Right ventricle myocardium inferior (tissue), 1 donor: ENCODE results near the gene GRIA3. TPM values are rescaled to one million over a fixed set of nuclear protein-coding genes. Genes with fewer than 3 reads are reported as not detected.
A peak's percentile ranks its signal among the peaks of the same experiment; 100 is the strongest.

Source experiments
- ATAC-seq: fragments of 200-7000 bp; cut with Tn5 transposase; one replicate; pipeline ENCODE4 v1.9.1; 2020; ENCODE audit warnings: mild to moderate bottlenecking, moderate library complexity
- DNase-seq: peaks from one replicate; pipeline ENCODE4 v3.0.0; 2021; ENCODE audit errors: missing footprints
- intact Hi-C: fragments of 100-400 bp; cut with DNase I; formaldehyde crosslinking; loops from one replicate; pipeline ENCODE4 v1.11.0; 2022
- total RNA-seq: library from RNA; stranded (reverse); fragmentation: NEBNext Ultra II Directional; extraction: Animal tissue kit (Norgen Biotek cat#: 25700); gene quantifications from one replicate; pipeline ENCODE4 v1.2.1, GENCODE V29; 2021
- donor health status: DM: no; HTN: yes; CAD: no; lungs with severe emphysema.

GRIA3 gene
- total RNA-seq, 1 donor from 2014 or later: 0.73 TPM

DNA sequence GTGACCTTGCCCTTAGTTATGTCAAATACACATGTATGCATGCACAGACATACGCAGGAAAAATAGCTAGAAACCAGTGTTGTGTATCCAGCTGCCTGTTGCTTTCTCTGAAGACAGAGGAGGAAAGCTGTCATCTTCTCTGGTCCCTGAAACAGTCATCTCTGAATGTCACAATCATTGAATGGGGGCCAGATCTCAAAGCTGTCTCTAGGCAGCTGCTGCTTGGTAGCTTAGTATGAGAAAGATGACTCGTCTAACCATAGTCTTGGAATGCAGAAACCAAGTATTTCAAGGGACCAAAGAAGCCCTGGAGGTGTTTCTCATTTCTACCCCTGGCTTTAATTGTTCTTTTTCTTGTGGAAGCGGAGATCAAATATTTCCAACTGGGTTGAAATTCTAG is 4.0 kb downstream of the GRIA3 start:
- intact Hi-C loops: no loop called here
- ATAC-seq (no peak), DNase-seq (no peak)

DNA sequence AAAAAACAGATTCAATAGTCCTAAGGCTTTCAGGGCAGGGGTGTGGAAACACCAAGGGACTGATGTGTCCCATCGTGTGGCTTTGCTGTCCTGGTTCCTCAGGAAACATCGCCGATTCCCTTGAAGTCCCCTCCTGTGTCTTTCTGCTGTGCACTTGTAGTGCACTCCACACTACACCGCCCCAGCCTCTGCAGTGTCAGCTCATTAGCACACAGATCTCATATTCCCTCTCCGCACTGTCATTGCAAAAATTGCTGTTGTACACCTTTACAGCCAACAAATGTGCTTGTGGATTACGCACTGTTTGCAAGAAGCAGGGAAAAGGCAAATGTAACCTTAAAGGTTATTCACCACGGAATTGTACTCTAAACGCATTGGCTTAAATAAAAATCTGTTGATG is 5.3 kb downstream of the GRIA3 start:
- intact Hi-C loops: no loop called here
- DNase-seq (no peak), ATAC-seq (no peak)

GRCh38 chrX:123190096-123190495 is 6.0 kb downstream of the GRIA3 start:
- ATAC-seq (no peak), DNase-seq (no peak)
- intact Hi-C loops: no loop called here

DNA sequence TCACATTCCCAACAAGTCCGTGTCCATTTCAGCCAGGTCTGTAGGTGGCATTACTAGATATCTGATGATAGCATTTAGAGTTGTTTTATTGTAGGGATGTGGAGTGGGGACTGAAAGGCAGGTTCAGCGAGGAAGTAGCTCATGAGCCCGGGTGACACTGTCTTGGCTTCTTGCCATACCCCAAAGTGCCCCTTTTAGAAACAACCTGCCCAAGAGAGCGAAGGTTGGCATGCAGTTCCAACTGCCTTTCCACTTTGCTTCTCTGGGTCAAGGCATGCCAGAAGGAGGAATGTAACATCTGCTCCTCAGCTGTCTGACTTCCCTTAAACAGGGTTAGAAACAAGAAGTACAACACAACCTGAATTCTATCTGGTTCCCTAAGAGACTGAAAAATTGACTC is 9.0 kb downstream of the GRIA3 start:
- DNase-seq (no peak), ATAC-seq (no peak)
- intact Hi-C loops: no loop called here

- DNase-seq: no peak
- intact Hi-C loops: no loop called here
Measured at GRCh38 chrX:123199338-123199737, 15.3 kb downstream of the GRIA3 start.

GRCh38 chrX:123201720-123202119 is 17.6 kb downstream of the GRIA3 start:
- DNase-seq (no peak), ATAC-seq (no peak)
- intact Hi-C loops: no loop called here

More at GRCh38 chrX:123199338-123199737, 15.3 kb downstream of the GRIA3 start:
- ATAC-seq: no peak

GRCh38 chrX:123202523-123202922 is 18.4 kb downstream of the GRIA3 start:
- DNase-seq (no peak), ATAC-seq (no peak)
- intact Hi-C loops: no loop called here

DNA sequence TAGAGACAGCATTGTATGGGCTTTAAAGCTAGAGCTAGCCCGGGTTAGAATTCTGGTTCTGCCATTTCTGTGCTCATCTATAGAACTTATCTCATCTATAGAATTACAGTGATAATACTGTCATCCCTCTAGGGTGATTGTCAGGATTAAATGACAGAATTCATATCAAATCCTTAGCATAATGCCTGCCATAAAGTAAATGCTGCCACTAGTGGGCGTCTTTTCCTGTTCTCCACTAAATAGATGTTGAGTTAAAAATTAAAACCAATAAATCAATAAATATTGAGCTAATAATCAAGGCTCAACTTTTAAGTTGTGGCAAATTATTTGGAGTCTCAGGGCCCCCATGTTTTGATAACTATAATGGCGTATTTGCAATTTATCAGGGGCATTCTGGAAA is 19.7 kb downstream of the GRIA3 start:
- ATAC-seq: no peak
- no peak for DNase-seq
- intact Hi-C loops: no loop called here

DNA sequence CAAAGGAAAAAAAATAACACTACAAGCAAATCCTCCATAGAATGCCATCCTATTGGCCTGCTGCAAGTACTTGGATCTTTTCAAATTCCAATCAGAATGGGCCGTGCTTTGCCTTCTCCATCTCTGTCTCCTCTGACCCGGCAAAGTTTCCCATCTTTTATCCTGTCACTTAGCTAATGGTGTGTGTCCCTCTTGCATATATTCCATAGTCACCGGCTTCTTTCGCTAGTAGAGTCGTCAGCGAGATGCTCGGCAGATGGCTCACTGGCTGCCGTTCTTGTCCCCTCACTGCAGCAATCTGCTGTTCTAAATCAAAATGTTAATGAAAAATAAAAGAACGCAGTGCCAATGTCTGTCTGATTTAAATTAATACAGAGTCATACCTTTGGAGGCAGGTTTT is 22.1 kb downstream of the GRIA3 start:
- intact Hi-C loops: no loop called here
- no peak for DNase-seq

DNA sequence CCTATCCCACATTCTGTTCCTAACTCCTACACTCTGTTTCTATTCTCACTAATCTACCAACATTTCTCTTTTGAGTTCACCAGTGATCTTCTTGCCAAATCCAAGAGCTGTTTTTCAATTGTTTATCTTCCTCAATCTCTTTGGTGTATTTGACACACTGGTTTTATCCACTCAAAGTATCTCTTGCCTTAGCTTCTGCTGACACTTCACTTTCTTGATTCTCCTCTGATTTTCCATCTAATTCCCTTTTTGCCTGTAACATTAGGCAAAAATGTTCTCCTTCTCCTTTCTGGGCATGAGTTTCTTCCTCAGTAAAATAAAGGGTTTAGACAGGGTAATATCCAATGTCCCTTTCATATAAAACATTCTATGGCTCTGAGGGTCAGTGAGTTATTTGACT is 26.2 kb downstream of the GRIA3 start:
- intact Hi-C loops: no loop called here
- ATAC-seq: no peak
- DNase-seq: no peak

More for the DNA sequence above, 22.1 kb downstream of the GRIA3 start:
- no peak for ATAC-seq

DNA sequence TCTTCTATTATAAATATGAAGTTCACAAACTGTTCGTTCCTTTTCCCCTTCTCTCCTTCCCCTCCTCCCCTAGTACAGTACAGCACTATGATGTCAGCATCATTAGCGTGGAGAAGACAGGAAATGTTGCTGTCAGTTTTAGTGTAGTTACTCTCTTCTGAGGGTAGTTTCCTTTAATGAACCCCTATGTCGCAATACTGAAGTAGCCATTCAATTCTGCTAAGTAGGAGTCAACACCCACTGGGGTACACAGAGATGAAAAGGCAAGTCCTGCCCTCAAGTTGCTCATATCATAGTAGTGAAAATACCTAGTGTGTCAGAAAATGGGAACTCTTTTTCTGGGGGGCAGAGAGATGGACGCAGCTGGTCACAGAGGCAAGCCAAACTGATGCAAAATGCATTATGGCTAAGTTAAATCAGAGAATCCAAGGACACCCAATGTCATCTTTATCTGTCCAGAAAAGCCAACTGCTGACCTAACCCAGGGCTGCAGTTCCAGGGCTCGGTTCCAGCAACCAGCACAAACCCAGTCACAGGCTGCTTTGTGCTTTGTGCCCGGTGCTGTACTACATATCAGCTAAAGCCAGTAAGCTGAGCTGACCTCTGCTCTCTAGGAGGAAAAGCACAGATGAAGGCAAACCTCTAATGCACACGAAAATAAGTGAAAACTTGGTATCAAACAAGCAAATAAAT is 31.5 kb downstream of the GRIA3 start:
- intact Hi-C loops: no loop called here
- ATAC-seq (peak; percentile 77), DNase-seq (no peak)

- intact Hi-C loops: no loop called here
- DNase-seq: no peak
- ATAC-seq: peak; percentile 46
Measured at GRCh38 chrX:123217077-123217476, 33.0 kb downstream of the GRIA3 start.

GRCh38 chrX:123217728-123218127 is 33.6 kb downstream of the GRIA3 start:
- intact Hi-C loops: no loop called here
- DNase-seq: no peak
- ATAC-seq: no peak

DNA sequence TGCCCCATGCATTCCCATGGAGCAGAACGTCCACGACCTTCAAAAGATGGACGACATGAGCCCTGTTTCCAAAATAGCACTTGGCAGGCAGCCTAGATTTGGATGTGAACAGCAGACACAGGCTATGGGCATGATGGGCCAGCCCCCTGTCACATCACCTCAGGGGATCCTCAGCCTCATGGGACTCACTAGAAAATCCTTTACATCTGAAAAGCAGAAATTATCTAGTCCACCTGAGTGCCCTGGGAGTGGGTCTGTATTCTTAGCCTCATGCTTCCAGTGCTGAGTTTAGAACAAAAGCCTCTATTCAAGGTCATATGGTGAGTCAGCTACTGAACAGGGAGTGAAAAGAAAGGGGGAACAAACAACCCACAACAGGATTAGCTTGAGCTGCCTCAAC is 35.8 kb downstream of the GRIA3 start:
- ATAC-seq (peak; percentile 64), DNase-seq (peak; percentile 44)
- intact Hi-C loops: no loop called here

DNA sequence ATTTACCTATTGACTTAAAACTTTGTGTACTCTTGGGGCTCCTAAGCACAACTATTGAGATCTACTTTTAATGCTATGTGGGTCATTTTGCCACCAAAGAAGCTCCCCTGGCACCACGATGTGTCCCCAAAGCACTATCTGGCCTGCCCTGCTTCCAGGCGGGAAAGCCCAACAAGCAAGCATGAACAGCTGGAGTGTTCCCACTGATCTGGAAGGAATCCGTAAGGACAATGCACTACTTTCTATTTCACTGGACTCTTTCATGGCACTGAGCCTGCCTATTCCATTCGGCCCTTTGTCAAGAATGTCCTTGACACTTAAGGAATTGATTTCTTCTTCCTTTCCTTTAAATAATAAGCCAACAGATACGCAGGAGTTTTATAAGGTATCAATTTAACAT is 38.8 kb downstream of the GRIA3 start:
- ATAC-seq: no peak
- intact Hi-C loops: no loop called here
- DNase-seq: no peak

DNA sequence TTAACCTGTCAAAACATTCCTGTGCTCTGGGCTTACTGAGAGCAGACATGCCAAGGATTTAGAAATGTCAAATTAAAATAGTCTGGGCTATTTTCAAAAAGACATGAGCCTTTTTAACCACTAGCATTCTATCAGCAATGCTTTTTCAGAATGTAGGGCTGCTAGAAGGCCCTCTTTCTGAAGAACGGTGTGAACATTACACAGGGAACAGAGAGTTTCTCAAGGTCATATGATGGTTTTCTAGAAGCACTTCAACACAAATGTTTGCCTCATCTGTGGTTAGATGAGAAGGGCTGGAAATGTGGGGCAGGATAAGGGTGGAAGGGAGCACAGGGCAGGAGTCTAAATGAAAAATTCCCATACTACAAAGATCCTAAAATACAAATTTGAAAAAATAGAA is 39.3 kb downstream of the GRIA3 start:
- DNase-seq: no peak
- intact Hi-C loops: no loop called here
- ATAC-seq: no peak

- no peak for ATAC-seq
- intact Hi-C loops: no loop called here
- DNase-seq: no peak
Measured at GRCh38 chrX:123223859-123224258, 39.8 kb downstream of the GRIA3 start.

DNA sequence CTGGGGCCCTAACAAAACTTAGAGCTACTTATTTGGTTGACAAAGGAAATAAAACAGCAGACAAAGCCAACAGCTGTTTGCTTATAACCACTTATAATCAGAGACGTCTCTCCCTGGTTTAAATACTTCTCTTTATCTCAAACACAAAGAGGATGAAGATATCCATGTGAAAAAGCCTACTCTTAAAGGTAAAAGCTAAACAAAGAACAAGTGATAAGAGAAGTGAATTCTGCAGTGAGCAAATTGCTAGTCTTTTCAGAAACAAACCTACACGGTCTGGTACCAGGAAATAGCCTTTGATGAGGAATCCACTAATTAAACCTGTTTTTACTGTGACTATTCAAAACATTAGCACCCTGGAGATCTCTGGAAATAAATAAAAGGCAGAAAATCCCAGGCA is 46.7 kb downstream of the GRIA3 start:
- intact Hi-C loops: no loop called here
- DNase-seq (no peak), ATAC-seq (no peak)

DNA sequence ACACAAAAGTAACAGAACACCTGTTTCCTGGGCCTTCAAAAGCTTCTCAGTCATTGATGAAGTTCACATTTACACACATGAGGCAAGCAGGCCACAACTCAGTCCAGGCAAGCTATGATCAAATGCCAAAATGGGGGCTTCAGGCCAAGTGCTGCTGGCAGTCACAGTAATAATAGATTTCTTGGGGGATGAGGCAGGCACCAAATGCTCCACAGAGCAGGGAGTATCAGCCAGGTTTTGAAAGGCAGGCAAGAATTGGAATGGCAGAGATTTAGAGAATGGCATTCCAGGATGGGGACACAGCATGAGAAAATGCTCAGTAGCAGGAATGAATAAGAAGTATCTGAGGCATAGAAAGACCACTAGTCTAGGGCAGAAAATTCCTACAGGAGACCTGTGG is 52.8 kb downstream of the GRIA3 start:
- DNase-seq: no peak
- ATAC-seq: peak; percentile 16
- intact Hi-C loops: no loop called here

GRCh38 chrX:123237271-123237670 is 53.2 kb downstream of the GRIA3 start:
- no peak for DNase-seq
- no peak for ATAC-seq
- intact Hi-C loops: no loop called here

GRCh38 chrX:123254457-123254856 is 70.4 kb downstream of the GRIA3 start:
- no peak for DNase-seq
- ATAC-seq: no peak
- intact Hi-C loops: no loop called here
